HG02678 (cell line): ENCODE data around the gene GUK1.

ENCODE experiments used
- ATAC-seq: cut with Tn5 transposase; IDR thresholded peaks from one replicate; pipeline ENCODE4 v1.9.1; 2021; ENCODE audit warnings: mild to moderate bottlenecking, moderate library complexity; ENCODE audit not compliant: unreplicated experiment

Gene GUK1

GRCh38 chr1:228149406-228150119 lies 9.5 kb downstream of the GUK1 start, which contains the start of gene GJC2:
GJC2 (plus strand) TSS chr1:228149930; CDS start chr1:228157759, 7,829 bp downstream.
- ATAC-seq = no peak

GRCh38 chr1:228150120-228150460 lies 10.0 kb downstream of the GUK1 start:
- no peak for ATAC-seq

- ATAC-seq = no peak
Observed at GRCh38 chr1:228150461-228151179, 10.5 kb downstream of the GUK1 start.

GRCh38 chr1:228151180-228151925 lies 11.3 kb downstream of the GUK1 start:
- no peak for ATAC-seq

GRCh38 chr1:228152097-228152917 lies 12.2 kb downstream of the GUK1 start:
- no peak for ATAC-seq

GRCh38 chr1:228152918-228153258 lies 12.8 kb downstream of the GUK1 start:
- no peak for ATAC-seq

- no peak for ATAC-seq
Observed at GRCh38 chr1:228154021-228154669, 14.1 kb downstream of the GUK1 start.

GRCh38 chr1:228154670-228155571 lies 14.8 kb downstream of the GUK1 start:
- no peak for ATAC-seq

- ATAC-seq = no peak
Observed at GRCh38 chr1:228155596-228156514, 15.8 kb downstream of the GUK1 start.

GRCh38 chr1:228156515-228156881 lies 16.4 kb downstream of the GUK1 start:
- no peak for ATAC-seq

GRCh38 chr1:228156941-228157728 lies 17.1 kb downstream of the GUK1 start:
- no peak for ATAC-seq

GRCh38 chr1:228157729-228158126 lies 17.6 kb downstream of the GUK1 start:
- no peak for ATAC-seq

GRCh38 chr1:228158151-228159007 lies 18.3 kb downstream of the GUK1 start:
- ATAC-seq = no peak

GRCh38 chr1:228159008-228159665 lies 19.1 kb downstream of the GUK1 start:
- no peak for ATAC-seq

- no peak for ATAC-seq
Observed at GRCh38 chr1:228160201-228160761, 20.2 kb downstream of the GUK1 start.

- no peak for ATAC-seq
Observed at GRCh38 chr1:228161362-228161761, 21.3 kb downstream of the GUK1 start.
